GM19240 (cell line): ENCODE measurements around the gene GALNT9.

Experiments used
- DNase-seq: peaks from one replicate; pipeline ENCODE4 v3.0.0; 2011; ENCODE audit warnings: low spot score; ENCODE audit not compliant: insufficient read length

GALNT9 gene

GRCh38 chr12:132161796-132162507 lies 167.4 kb downstream of the GALNT9 start:
- DNase-seq: no peak

DNA sequence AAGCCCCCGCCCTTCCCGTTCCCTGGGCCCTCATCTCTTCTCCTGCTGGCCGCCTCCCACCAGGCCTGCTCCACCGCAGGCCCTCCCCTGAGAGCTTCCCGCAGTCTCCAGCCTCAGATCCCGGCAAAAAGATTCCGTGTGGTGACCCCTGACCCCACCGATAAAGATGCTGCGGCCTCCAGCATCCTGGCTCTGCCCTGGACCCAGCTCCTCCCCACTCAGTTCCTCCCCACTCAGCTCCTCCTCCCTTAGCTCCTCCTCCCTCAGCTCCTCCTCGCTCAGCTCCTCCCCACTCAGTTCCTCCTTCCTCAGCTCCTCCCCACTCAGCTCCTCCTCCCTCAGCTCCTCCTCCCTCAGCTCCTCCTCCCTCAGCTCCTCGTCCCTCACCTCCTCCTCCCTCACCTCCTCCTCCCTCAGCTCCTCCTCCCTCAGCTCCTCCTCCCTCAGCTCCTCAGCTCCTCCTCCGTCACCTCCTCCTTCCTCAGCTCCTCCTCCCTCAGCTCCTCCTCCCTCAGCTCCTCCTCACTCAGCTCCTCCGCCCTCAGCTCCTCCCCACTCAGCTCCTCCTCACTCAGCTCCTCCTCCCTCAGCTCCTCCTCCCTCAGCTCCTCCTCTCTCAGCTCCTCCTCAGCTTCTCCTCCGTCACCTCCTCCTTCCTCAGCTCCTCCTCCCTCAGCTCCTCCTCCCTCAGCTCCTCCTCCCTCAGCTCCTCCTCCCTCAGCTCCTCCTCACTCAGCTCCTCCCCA lies 168.2 kb downstream of the GALNT9 start:
- no peak for DNase-seq

GRCh38 chr12:132160601-132161035 lies 168.8 kb downstream of the GALNT9 start:
- DNase-seq: no peak

GRCh38 chr12:132160016-132160415 lies 169.4 kb downstream of the GALNT9 start:
- DNase-seq: no peak

DNA sequence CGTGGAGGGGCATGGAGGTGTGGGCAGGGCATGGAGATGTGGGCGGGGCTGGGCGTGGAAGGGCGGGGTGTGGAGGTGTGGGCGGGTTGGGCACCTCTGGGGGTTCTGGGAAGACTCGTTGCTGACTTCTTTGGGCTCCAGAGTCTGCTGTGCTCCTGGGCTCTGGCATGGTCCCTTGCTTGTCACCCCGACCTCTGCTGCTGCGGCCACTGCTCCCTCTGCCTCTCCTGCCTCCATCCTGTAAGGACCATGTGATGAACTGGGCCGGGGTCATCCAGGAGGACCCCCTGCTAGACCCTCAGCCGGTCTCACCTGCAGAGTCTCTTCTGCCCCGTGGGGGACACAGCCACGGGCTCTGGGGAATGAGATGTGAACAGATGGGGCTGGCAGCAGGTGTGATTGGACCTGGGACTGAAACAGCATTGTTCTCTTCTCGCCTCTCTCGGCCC lies 169.8 kb downstream of the GALNT9 start:
- no peak for DNase-seq

DNA sequence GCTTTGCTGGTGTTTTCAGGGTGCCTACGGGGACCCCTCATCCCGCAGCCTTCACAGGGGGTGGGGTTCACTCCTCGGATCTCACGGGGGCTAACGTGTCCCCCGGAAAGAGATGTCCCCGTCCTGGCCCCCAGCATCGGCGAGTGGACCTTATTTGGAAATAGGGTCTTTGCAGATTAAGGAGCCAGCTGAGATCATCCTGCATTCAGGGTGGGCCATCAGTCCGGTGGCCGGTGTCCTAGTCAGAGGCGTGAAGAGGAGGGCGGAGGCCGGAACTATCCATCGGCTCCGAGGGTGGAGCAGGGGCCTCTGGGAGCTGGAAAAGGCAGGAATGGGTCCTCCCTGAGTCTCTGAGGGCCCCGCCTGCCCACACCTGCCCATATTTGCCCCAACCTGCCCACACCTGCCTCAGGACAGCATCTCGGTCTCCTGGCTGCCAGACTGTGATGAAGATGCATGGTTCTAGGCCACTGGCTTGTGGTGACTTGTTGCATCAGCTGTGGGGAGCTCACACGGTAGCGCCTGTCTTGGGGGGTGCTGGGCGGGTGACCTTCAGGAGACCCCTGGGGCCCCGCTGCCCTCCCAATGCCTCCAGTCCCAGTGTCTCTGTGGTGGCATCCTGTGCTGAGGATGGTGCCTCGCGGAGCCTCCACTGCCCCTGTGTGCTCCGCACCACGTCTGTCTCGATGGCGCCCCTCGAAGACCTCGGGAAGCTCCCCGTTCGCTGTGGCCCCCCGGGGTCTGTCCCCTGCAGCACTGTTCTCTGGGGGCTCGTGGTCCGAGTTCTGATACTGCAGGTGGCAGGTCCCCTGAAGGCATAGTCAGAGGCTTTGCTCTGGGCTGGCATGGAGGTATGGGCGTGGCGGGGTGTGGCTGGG lies 170.5 kb downstream of the GALNT9 start:
- DNase-seq: no peak

GRCh38 chr12:132157733-132158409 lies 171.5 kb downstream of the GALNT9 start:
- no peak for DNase-seq

DNA sequence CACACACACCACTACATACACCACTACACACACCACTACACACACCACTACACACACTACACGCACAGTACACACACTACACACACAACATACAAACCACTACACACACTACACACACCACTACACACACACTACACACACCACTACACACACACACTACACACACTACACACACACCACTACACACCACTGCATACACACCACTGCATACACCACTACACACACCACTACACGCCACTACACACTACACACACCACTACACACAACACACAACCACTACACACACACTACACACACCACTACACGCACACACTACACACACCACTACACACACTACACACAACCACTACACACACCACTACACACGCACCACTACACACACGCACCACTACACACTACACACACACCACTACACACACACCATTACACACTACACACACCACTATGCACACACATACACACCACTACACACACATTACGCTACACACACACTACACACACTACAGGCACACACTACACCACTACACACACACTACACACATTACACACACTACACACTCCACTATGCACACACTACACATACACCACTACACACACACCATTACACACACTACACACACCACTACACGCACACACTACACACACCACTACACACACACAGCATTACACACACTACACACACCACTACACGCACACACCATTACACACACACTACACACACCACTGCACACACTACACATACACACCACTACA lies 172.6 kb downstream of the GALNT9 start:
- DNase-seq: no peak

- no peak for DNase-seq
These were observed 173.4 kb downstream of the GALNT9 start for GRCh38 chr12:132155771-132156572.

GRCh38 chr12:132154941-132155770 lies 174.2 kb downstream of the GALNT9 start:
- no peak for DNase-seq

GRCh38 chr12:132154341-132154761 lies 175.0 kb downstream of the GALNT9 start:
- no peak for DNase-seq

DNA sequence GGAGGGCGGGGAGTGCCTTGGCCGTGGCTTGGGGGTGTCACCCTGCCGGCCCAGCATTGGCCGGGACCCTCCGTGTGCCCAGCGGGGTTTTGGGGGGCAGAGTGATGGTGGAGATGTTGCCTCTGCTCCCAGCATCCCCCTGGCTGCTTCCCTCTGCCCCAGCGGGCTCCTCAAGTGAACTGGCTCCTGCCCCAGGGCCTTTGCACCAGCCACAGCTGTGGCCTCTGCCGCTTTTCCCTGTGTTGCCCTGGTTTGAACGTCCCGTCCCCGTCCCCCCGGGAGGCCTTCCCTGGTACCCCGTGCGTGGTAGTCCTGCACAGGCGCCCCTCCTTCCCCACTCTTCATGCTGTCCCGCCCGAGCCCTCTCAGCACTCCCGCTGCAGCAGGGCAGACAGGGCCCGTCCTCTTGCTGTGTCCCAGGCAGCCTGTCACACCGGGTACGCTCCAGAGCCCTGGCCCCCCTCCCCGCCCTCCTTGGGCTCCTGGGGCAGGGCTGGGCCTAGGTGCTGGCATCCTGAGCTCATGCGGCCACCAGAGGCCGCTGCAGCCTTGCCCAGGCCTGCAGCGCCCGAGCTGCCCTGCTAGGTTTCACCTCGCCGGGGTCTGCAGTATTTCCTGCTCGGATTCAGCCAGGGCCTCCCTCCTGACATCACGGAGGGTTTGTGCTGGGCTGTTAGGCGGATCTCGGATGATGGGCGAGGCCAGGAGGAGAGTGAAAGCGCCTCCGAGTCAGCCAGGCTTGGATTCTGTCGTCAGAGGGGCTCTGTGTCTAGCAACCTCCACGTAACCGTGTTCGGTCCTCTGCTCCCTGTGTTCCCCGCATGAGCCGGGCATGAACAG lies 175.7 kb downstream of the GALNT9 start:
- DNase-seq: peak; percentile 90

DNA sequence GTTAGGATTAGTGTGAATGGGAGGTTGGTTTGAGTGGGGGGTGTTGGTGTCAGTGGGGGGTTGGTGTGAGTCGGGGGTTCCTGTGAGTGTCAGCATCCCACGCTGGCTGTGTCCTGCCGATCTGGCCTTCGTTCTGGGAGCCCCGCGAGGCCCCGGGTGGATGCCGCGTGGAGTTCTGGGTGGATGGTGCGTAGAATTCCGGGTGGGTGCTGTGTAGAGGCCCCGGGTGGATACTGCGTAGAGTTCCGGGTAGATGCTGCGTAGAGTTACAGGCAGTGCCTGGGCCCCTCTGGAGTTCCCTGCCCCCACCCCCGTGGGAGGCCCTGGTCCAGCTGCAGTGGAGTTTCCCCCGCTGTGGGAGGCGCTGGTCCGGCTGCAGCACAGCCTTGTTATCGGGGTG lies 176.4 kb downstream of the GALNT9 start:
- no peak for DNase-seq

GRCh38 chr12:132152411-132152821 lies 177.0 kb downstream of the GALNT9 start:
- no peak for DNase-seq

GRCh38 chr12:132151766-132152410 lies 177.5 kb downstream of the GALNT9 start:
- no peak for DNase-seq

DNA sequence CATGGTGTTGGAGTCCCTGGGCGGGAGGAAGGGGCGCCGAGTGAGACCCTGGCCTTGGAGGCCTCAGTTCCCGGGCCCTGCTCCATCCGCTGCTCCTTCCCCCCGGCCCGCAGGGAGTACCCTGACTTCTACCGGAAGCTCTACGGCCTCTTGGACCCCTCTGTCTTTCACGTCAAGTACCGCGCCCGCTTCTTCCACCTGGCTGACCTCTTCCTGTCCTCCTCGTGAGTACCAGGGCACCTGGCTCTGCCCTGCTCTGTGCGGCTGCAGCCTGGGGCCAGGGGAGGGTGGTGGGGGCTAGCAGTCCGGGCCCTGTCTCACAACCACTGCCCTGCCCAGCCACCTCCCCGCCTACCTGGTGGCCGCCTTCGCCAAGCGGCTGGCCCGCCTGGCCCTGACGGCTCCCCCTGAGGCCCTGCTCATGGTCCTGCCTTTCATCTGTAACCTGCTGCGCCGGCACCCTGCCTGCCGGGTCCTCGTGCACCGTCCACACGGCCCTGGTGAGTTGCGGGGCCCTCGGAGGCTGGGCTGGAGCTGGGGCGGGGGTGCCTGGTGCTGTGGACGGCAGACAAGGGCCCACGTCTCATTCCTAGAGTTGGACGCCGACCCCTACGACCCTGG lies 178.1 kb downstream of the GALNT9 start:
- DNase-seq: no peak

- no peak for DNase-seq
These were observed 178.6 kb downstream of the GALNT9 start for GRCh38 chr12:132150780-132151144.
